Small intestine (tissue), 7 donors: Measurements from ENCODE around the gene UGT1A1. TPM values are rescaled to one million over a fixed set of nuclear protein-coding genes. Genes with fewer than 3 reads are reported as not detected.

Source experiments
- DNase-seq, 2 donors: peaks; one replicate each; pipeline versions ENCODE4 v3.0.0 to v3.0.0-alpha.2; 2013
- FAIRE-seq: peaks from 2 replicates; lab custom pipeline; 2012; peaks lifted over from hg19 to GRCh38; lab: Jason Lieb, UNC
- H3K27ac ChIP-seq, 3 donors: one replicate each; pipeline ENCODE4 v1.5.1; 2013; ENCODE audit warnings: low read length in 2 of 3, mild to moderate bottlenecking in 2 of 3, control low read depth in 1 of 3, inconsistent platforms in 1 of 3, low read depth in 1 of 3, moderate library complexity in 1 of 3
- H3K27me3 ChIP-seq, 3 donors: one replicate each; pipeline ENCODE4 v1.6.1; 2013; ENCODE audit warnings: low read length in 3 of 3, inconsistent platforms in 1 of 3; ENCODE audit not compliant: control insufficient read depth in 3 of 3, insufficient read depth in 3 of 3
- H3K36me3 ChIP-seq, 3 donors: one replicate each; pipeline ENCODE4 v1.6.1; 2013; ENCODE audit warnings: low read length in 3 of 3, inconsistent platforms in 1 of 3, low read depth in 1 of 3, mild to moderate bottlenecking in 1 of 3, moderate library complexity in 1 of 3; ENCODE audit not compliant: control insufficient read depth in 3 of 3, insufficient read depth in 2 of 3
- H3K4me1 ChIP-seq, 3 donors: one replicate each; pipeline ENCODE4 v1.6.1; 2013; ENCODE audit warnings: low read length in 2 of 3, inconsistent platforms in 1 of 3, low read depth in 1 of 3, mild to moderate bottlenecking in 1 of 3, moderate library complexity in 1 of 3; ENCODE audit not compliant: control insufficient read depth in 3 of 3, insufficient read depth in 2 of 3
- H3K4me3 ChIP-seq, 3 donors: one replicate each; pipeline ENCODE4 v1.5.1; 2013; ENCODE audit warnings: low read length in 3 of 3, control low read depth in 1 of 3, inconsistent platforms in 1 of 3, low read depth in 1 of 3, mild to moderate bottlenecking in 1 of 3, moderate library complexity in 1 of 3
- H3K9me3 ChIP-seq, 2 donors: one replicate each; pipeline ENCODE4 v1.6.1; 2013; ENCODE audit warnings: low read depth in 1 of 2, low read length in 1 of 2; ENCODE audit not compliant: control insufficient read depth in 2 of 2, insufficient read depth in 1 of 2
- WGBS, 3 donors: extraction: QIAGEN DNeasy Blood & Tissue Kit; methylation state at CpG; one replicate each; pipeline ENCODE4 v1.1.7; 2013; 5-methylcytosine and 5-hydroxymethylcytosine counted together
- polyA plus RNA-seq, 4 donors: library from polyadenylated mRNA; stranded (reverse) in 3 of 4; unstranded in 1 of 4; fragments of 200-250 nt in 3 of 4; fragments of 120-200 nt in 1 of 4; gene quantifications; one replicate each; pipeline versions ENCODE4 v1.2.1 to v1.2.3, GENCODE V29; 2013
- donor health status: healthy with polysubstance abuse.
- donor health status: control.
- donor health status: control.
- donor health status: Bipolar disorder and iron deficiency.
- donor health status: healthy.

UGT1A1 gene
- polyA plus RNA-seq, 4 donors, result 0.38 to 78.9 (median 28.0) TPM

GRCh38 chr2:233764264-233764663 lies 4.2 kb downstream of the UGT1A1 start:
- H3K36me3 ChIP-seq, result peaks cover 0 to 4% (median 0%) of the 10 kb centered on the region in 3 donors
- peak overlapping the region in 2 of 3 donors; percentile 75 to 94 for H3K27ac ChIP-seq
- FAIRE-seq (peak; percentile 36), DNase-seq (peak; percentile 74 to 88)
- WGBS, 3 donors, result 10 to 45% (median 27%) methylated on average over 7 of the region's 7 CpGs
- peaks cover 0 to 43% (median 7%) of the 10 kb centered on the region in 3 donors for H3K4me1 ChIP-seq
- H3K9me3 ChIP-seq, result peaks cover 0 to 13% of the 10 kb centered on the region in 2 donors
- peaks cover 0 to 3% (median 0%) of the 10 kb centered on the region in 3 donors for H3K27me3 ChIP-seq
- H3K4me3 ChIP-seq, result peak overlapping the region in 1 of 3 donors; percentile 32

DNA sequence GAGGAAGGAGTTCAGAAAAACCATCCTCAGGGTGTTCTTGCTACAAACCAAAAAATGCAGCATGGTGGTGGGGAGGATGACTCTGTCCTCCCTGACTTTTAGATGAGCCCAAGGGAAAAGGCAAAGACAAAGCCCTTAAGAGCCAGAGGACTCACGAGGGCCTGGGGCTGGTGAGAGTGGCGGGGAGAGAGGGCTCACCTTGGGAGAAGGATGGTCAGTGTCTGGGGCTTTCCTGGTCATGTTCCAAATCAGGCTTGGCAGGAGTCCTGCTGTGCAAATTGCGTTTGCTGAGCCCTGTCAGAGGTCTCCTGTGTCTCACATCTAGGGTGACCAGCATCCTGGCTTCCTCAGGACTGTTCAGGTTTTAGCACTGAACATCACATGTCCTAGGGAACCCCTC lies 4.7 kb downstream of the UGT1A1 start:
- WGBS, 3 donors, result 58 to 64% (median 58%) methylated on average over 3 of the region's 3 CpGs
- H3K27me3 ChIP-seq, result peaks cover 0 to 3% (median 0%) of the 10 kb centered on the region in 3 donors
- peaks cover 0 to 39% (median 4%) of the 10 kb centered on the region in 3 donors for H3K4me1 ChIP-seq
- DNase-seq (no peak), FAIRE-seq (no peak)
- no peak overlapping the region for H3K4me3 ChIP-seq
- peaks cover 0 to 9% of the 10 kb centered on the region in 2 donors for H3K9me3 ChIP-seq
- H3K27ac ChIP-seq, result peak overlapping the region; percentile 16 to 82 (median 75)
- peaks cover 0 to 6% (median 0%) of the 10 kb centered on the region in 3 donors for H3K36me3 ChIP-seq

- H3K4me3 ChIP-seq, result no peak overlapping the region
- peaks cover 0 to 3% (median 0%) of the 10 kb centered on the region in 3 donors for H3K27me3 ChIP-seq
- DNase-seq (peak in 1 of 2 donors; percentile 49), FAIRE-seq (no peak)
- 68 to 79% (median 68%) methylated on average over 4 of the region's 4 CpGs for WGBS, 3 donors
- H3K27ac ChIP-seq, result no peak overlapping the region
- peaks cover 0 to 8% (median 0%) of the 10 kb centered on the region in 3 donors for H3K36me3 ChIP-seq
- H3K9me3 ChIP-seq, result no peaks in the 10 kb centered on the region
- H3K4me1 ChIP-seq, result peaks cover 0 to 25% (median 0%) of the 10 kb centered on the region in 3 donors
Observed at GRCh38 chr2:233766416-233766815, 6.3 kb downstream of the UGT1A1 start.

DNA sequence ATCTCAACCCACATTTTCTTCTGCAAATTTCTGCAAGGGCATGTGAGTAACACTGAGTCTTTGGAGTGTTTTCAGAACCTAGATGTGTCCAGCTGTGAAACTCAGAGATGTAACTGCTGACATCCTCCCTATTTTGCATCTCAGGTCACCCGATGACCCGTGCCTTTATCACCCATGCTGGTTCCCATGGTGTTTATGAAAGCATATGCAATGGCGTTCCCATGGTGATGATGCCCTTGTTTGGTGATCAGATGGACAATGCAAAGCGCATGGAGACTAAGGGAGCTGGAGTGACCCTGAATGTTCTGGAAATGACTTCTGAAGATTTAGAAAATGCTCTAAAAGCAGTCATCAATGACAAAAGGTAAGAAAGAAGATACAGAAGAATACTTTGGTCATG lies 8.0 kb downstream of the UGT1A1 start:
- H3K27ac ChIP-seq, result no peak overlapping the region
- DNase-seq (no peak), FAIRE-seq (no peak)
- H3K36me3 ChIP-seq, result peaks cover 0 to 10% (median 0%) of the 10 kb centered on the region in 3 donors
- H3K4me3 ChIP-seq, result no peak overlapping the region
- peaks cover 0 to 5% (median 0%) of the 10 kb centered on the region in 3 donors for H3K27me3 ChIP-seq
- H3K4me1 ChIP-seq, result peaks cover 0 to 18% (median 0%) of the 10 kb centered on the region in 3 donors
- WGBS, 3 donors, result 80 to 93% (median 90%) methylated on average over 4 of the region's 4 CpGs
- no peaks in the 10 kb centered on the region for H3K9me3 ChIP-seq

GRCh38 chr2:233769260-233769659 lies 9.2 kb downstream of the UGT1A1 start:
- WGBS, 3 donors, result 90 to 92% (median 92%) methylated on average over 9 of the region's 9 CpGs
- DNase-seq, result no peak
- Histone ChIP-seq H3K36me3 (peaks cover 0 to 10% (median 0%) of the 10 kb centered on the region in 3 donors), H3K9me3 (no peaks in the 10 kb centered on the region), H3K4me3 (no peak overlapping the region), H3K4me1 (peaks cover 0 to 11% (median 0%) of the 10 kb centered on the region in 3 donors), H3K27ac (no peak overlapping the region), H3K27me3 (peaks cover 0 to 5% (median 0%) of the 10 kb centered on the region in 3 donors)
- no peak for FAIRE-seq

DNA sequence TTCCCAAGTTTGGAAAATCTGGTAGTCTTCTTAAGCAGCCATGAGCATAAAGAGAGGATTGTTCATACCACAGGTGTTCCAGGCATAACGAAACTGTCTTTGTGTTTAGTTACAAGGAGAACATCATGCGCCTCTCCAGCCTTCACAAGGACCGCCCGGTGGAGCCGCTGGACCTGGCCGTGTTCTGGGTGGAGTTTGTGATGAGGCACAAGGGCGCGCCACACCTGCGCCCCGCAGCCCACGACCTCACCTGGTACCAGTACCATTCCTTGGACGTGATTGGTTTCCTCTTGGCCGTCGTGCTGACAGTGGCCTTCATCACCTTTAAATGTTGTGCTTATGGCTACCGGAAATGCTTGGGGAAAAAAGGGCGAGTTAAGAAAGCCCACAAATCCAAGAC lies 12.1 kb downstream of the UGT1A1 start:
- no peaks in the 10 kb centered on the region for H3K4me1 ChIP-seq
- H3K27me3 ChIP-seq, result peaks cover 0 to 2% (median 0%) of the 10 kb centered on the region in 3 donors
- no peak overlapping the region for H3K27ac ChIP-seq
- H3K36me3 ChIP-seq, result peaks cover 0 to 10% (median 0%) of the 10 kb centered on the region in 3 donors
- no peak overlapping the region for H3K4me3 ChIP-seq
- H3K9me3 ChIP-seq, result peaks cover 0 to 14% of the 10 kb centered on the region in 2 donors
- FAIRE-seq, result no peak
- DNase-seq, result no peak
- WGBS, 3 donors, result 88 to 91% (median 91%) methylated on average over 16 of the region's 16 CpGs

GRCh38 chr2:233772583-233772982 lies 12.5 kb downstream of the UGT1A1 start:
- peaks cover 1 to 16% of the 10 kb centered on the region in 2 donors for H3K9me3 ChIP-seq
- WGBS, 3 donors, result 67 to 75% (median 69%) methylated on average over 5 of the region's 5 CpGs
- H3K4me1 ChIP-seq, result no peaks in the 10 kb centered on the region
- H3K27me3 ChIP-seq, result peaks cover 0 to 2% (median 0%) of the 10 kb centered on the region in 3 donors
- DNase-seq (no peak), FAIRE-seq (no peak)
- no peak overlapping the region for H3K27ac ChIP-seq
- no peak overlapping the region for H3K4me3 ChIP-seq
- H3K36me3 ChIP-seq, result peaks cover 0 to 9% (median 0%) of the 10 kb centered on the region in 3 donors

DNA sequence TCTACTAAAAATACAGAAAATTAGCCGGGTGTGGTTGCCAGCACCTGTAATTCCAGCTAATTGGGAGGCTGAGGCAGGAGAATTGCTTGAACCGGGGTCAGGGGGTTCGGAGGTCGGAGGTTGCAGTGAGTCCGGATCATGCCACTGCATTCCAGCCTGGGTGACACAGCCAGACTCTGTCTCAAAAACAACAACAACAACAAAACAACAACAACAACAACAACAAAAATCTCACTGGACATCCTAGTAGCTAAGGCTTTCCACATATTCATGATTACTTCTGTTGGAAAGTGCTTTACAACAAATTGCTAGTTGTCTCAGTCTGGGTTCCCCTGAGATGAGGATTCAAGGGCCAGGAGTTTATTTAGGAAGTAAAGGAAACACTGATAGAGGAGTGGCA lies 13.8 kb downstream of the UGT1A1 start:
- Histone ChIP-seq H3K27me3 (peaks cover 0 to 2% (median 0%) of the 10 kb centered on the region in 3 donors), H3K4me3 (no peak overlapping the region), H3K4me1 (no peaks in the 10 kb centered on the region), H3K9me3 (peaks cover 1 to 16% of the 10 kb centered on the region in 2 donors), H3K27ac (no peak overlapping the region), H3K36me3 (peaks cover 0 to 9% (median 0%) of the 10 kb centered on the region in 3 donors)
- FAIRE-seq (no peak), DNase-seq (no peak)
- WGBS, 3 donors, result 88 to 91% (median 88%) methylated on average over 5 of the region's 5 CpGs
